H1 (cell line): ENCODE data around the gene DHRS12. TPM values are rescaled to one million over a fixed set of nuclear protein-coding genes. Genes with fewer than 3 reads are reported as not detected.

ENCODE experiments used
- CHD2 ChIP-seq: IDR thresholded peaks from 2 replicates; pipeline ENCODE4 v1.6.1; 2012; ENCODE audit warnings: low read length, improper control_type of control experiment
- CHD7 ChIP-seq: fragments of 300-600 bp; sonication (generic); IDR thresholded peaks from 2 replicates; pipeline ENCODE4 v1.7.1; 2012; ENCODE audit warnings: low read length, moderate library complexity, mild to moderate bottlenecking, inconsistent platforms; ENCODE audit not compliant: insufficient replicate concordance
- HDAC2 ChIP-seq, 2 experiments: fragments of 300-600 bp in 1 of 2; sonication (generic) in 1 of 2; IDR thresholded peaks; 2 replicates each; pipeline ENCODE4 v1.6.1; 2011 to 2012; ENCODE audit warnings: low read depth in 2 of 2, low read length in 2 of 2, mild to moderate bottlenecking in 2 of 2, moderate library complexity in 2 of 2, borderline replicate concordance in 1 of 2, inconsistent platforms in 1 of 2
- HDAC6 ChIP-seq: IDR thresholded peaks from one replicate; pipeline ENCODE4 v1.7.1; 2012; ENCODE audit warnings: low read depth, mild to moderate bottlenecking, inconsistent platforms, low read length, moderate library complexity
- KDM4A ChIP-seq: IDR thresholded peaks from one replicate; pipeline ENCODE4 v1.7.1; 2012; ENCODE audit warnings: low read depth, mild to moderate bottlenecking, moderate library complexity, low read length, inconsistent platforms; ENCODE audit not compliant: severe bottlenecking
- POU5F1 ChIP-seq: IDR thresholded peaks from 2 replicates; pipeline ENCODE4 v1.6.1; 2011; ENCODE audit warnings: low read depth, mild to moderate bottlenecking, low read length, moderate library complexity
- SUZ12 ChIP-seq: fragments of 200-600 bp; sonication (generic); IDR thresholded peaks from 2 replicates; pipeline ENCODE4 v1.6.1; 2012; ENCODE audit warnings: mild to moderate bottlenecking, inconsistent platforms, low read length, moderate library complexity, mixed read lengths
- polyA plus RNA-seq, 7 experiments: library from polyadenylated mRNA; depleted of rRNA in 3 of 7; stranded (reverse) in 5 of 7; unstranded in 2 of 7; fragments of >200 nt in 5 of 7; fragments of 200-250 nt in 2 of 7; gene quantifications; 1 replicate in 5 of 7; 2 replicates in 1 of 7; 4 replicates in 1 of 7; pipeline versions ENCODE4 v1.2.1 to v1.2.3, GENCODE V29; 2011 to 2013; ENCODE audit warnings: missing spikeins in 2 of 7, mixed read lengths in 2 of 7
- total RNA-seq: library from RNA; stranded (reverse); fragmentation: NEBNext Ultra II Directional; extraction: Animal tissue kit (Norgen Biotek cat#: 25700); gene quantifications from 2 replicates; pipeline ENCODE4 v1.2.1, GENCODE V29; 2021
- TF ChIP-seq, protein P1 (sequence below): IDR thresholded peaks from 2 replicates; pipeline ENCODE4 v1.6.1; 2012; ENCODE audit warnings: inconsistent platforms

DHRS12 gene
- total and polyA plus RNA-seq, 2 of the 8 experiments (the other 6 are each of a cell fraction or from before 2014, with no cell fraction given), result 8.7 TPM

- TF ChIP-seq CHD7, result no peak
- no peak for TF ChIP-seq CHD2
- TF ChIP-seq HDAC2 (IDR thresholded peaks at IDR 0.05; ENCODE audit: borderline replicate concordance in 1 of 2, low read depth in 2 of 2, low read length in 2 of 2), result no peak
- TF ChIP-seq HDAC6, result no peak
- TF ChIP-seq, protein P1, sequence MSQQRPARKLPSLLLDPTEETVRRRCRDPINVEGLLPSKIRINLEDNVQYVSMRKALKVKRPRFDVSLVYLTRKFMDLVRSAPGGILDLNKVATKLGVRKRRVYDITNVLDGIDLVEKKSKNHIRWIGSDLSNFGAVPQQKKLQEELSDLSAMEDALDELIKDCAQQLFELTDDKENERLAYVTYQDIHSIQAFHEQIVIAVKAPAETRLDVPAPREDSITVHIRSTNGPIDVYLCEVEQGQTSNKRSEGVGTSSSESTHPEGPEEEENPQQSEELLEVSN, result no peak
- no peak for TF ChIP-seq POU5F1
- TF ChIP-seq SUZ12, result no peak
- no peak for TF ChIP-seq KDM4A
- TF ChIP-seq, all 59 proteins: peak for 0
Observed at GRCh38 chr13:51783428-51784094, 20.4 kb downstream of the DHRS12 start (continued).
